ENCODE measurements around the gene TCF7L1.
A peak's percentile ranks its signal among the peaks of the same experiment; 100 is the strongest.
"Not testable (repeated sequence)": the region's sequence is repeated elsewhere in the genome, so short reads cannot be mapped to it uniquely, and the experiment has no call there.

The TCF7L1 gene

GRCh38 chr2:85334928-85335327 lies 201.7 kb downstream of the TCF7L1 start:
- TF ChIP-seq ZNF274 (IDR thresholded peaks at IDR 0.05; ENCODE audit: low read depth, low read length) = no peak

GRCh38 chr2:85340034-85340892 lies 207.1 kb downstream of the TCF7L1 start:
- TF ChIP-seq ZNF274 (IDR thresholded peaks at IDR 0.05; ENCODE audit: low read depth, low read length) = no peak
- no peak overlapping the region for H3K4me3 ChIP-seq (ENCODE audit: low read length)

More at GRCh38 chr2:85334928-85335327, 201.7 kb downstream of the TCF7L1 start:
- no peak overlapping the region for H3K4me3 ChIP-seq (ENCODE audit: low read length)

- TF ChIP-seq ZNF274 (IDR thresholded peaks at IDR 0.05; ENCODE audit: low read depth, low read length) = no peak
- H3K4me3 ChIP-seq (ENCODE audit: low read length) = no peak overlapping the region
Measured at GRCh38 chr2:85341269-85342029, 208.3 kb downstream of the TCF7L1 start.

GRCh38 chr2:85342156-85342555 lies 209.0 kb downstream of the TCF7L1 start:
- H3K4me3 ChIP-seq (ENCODE audit: low read length) = no peak overlapping the region
- TF ChIP-seq ZNF274 (IDR thresholded peaks at IDR 0.05; ENCODE audit: low read depth, low read length) = no peak

DNA sequence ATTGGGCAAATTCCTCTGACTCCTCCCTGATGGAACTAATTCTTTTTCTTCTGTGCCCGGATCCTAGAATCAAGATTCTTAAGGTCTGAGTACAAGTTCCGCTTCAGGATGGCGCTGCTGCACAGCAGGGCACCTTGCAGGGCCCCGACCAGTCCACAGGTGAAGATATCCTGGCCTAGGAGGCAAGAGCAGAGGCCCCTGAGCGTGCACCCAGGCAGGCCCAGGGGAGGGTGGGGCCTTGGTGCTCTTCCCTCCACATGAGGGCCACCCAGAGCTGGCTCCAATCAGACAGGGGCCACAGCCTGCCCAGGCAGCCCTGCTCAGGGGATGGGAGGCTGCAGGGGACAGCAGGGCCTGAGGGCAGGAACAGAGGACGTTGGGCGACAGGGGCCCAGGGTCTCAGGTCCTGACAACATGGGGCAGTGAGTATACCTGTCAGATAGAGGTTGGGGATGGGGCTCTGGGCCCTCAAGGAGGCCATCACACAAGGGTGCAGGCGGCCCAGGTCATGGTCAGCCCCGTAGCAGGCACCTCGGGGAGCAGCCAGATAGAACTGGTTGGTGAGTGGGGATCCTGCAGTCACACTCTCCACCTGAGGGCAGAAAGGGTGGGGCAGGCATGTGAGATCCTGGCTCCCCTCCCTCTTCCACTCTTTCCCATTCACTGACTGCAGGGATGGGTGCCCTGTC lies 210.2 kb downstream of the TCF7L1 start:
- H3K4me3 ChIP-seq (ENCODE audit: low read length) = not testable (repeated sequence)

DNA sequence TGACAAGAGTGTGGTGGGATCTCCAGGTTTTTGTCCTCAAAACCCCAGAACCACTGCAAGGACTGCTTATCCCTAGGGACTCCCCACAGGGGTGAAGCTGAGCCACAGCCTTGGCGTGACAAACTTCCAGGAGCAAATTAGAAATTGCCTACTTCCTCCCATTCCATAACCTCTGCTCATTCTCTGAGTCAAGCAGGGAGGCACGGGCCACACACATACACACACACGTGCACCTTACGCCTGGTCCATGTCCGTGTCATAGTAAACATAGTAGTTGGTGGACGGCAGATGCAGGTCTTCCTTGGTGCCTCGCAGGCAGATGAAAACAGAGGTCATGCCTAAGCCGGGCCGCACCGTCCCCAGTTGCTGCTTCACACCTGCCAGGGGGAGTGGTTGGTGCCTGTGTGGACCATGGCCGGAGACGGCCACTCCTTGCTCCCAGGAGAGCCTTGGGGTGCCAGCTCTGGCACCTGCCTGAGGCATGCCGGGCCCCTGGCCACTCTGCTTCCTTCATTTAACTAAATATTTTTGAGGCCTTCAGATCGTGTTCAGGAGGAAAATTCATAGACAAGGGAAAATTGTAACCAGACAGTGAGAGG lies 211.3 kb downstream of the TCF7L1 start:
- no peak for TF ChIP-seq ZNF274 (IDR thresholded peaks at IDR 0.05; ENCODE audit: low read depth, low read length)
- H3K4me3 ChIP-seq (ENCODE audit: low read length) = no peak overlapping the region

DNA sequence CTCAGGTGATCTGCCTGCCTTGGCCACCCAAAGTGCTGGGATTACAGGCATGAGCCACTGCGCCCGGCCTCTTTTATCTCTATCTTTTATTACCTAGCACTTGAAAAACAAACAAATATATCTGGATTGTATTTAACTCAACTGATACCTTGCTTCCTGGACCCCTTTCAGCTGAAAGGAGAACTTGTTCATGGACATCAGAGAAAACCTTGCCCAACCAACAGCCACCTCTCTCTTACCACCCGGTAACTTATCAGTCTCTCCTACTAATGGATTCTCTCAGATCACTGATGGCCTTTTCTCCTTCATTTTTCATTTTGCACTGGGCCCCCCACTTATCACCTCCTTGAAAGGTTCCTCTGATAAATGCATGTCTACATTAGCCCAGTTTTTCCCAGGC lies 214.4 kb downstream of the TCF7L1 start:
- TF ChIP-seq ZNF274 (IDR thresholded peaks at IDR 0.05; ENCODE audit: low read depth, low read length) = no peak

GRCh38 chr2:85353876-85354285 lies 220.7 kb downstream of the TCF7L1 start:
- peak overlapping the region; percentile 90 for H3K4me3 ChIP-seq (ENCODE audit: low read length)
- TF ChIP-seq ZNF274 (IDR thresholded peaks at IDR 0.05; ENCODE audit: low read depth, low read length) = no peak

More for the DNA sequence above, 214.4 kb downstream of the TCF7L1 start:
- H3K4me3 ChIP-seq (ENCODE audit: low read length) = no peak overlapping the region

- no peak for TF ChIP-seq ZNF274 (IDR thresholded peaks at IDR 0.05; ENCODE audit: low read depth, low read length)
- H3K4me3 ChIP-seq (ENCODE audit: low read length) = peak within 1 kb of the TSS; percentile 90
Measured at GRCh38 chr2:85354286-85355072, 221.3 kb downstream of the TCF7L1 start, which contains the start of the genes ELMOD3 and RETSAT. ELMOD3 (plus strand) TSS chr2:85354769; CDS start chr2:85357199, 2,430 bp downstream. RETSAT (minus strand) TSS chr2:85354528; CDS start chr2:85354507, 21 bp downstream.

DNA sequence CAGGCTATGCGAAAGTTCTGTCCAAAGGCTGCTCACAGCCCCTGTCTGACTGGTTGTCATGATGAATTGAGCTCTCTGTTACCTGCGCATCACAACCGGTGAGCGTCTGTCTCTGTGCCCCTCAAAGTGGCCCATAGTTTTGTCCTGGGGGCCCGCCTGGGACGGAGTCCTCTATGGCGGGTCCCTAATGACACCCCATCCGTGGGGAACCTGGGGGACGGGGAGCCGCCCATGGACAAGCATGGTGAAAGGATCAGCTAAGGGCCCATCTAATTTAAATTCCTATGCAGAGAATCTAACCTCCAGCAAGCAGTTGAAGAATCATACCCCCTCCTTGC lies 221.8 kb downstream of the TCF7L1 start:
- peak overlapping the region; percentile 79 for H3K4me3 ChIP-seq (ENCODE audit: low read length)
- no peak for TF ChIP-seq ZNF274 (IDR thresholded peaks at IDR 0.05; ENCODE audit: low read depth, low read length)

DNA sequence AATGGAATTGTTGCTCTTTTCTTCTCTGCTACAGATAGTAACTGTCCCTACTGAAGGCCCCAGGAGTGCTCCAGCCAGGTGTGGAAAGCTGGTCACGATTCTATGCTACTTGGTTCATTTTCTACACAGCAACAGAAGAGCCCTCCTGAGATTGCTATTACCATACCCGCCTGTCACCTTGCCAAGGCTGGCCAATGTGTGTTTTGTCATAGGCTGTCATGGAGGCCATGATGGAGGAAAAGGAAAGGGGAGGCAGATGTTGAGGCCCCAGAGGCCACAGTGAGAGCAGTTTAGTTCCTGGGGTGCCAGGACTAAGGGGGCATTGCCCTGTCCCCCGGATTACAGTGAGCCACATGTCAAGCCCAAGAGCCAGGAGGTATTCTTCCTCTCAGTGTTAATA lies 222.3 kb downstream of the TCF7L1 start:
- TF ChIP-seq ZNF274 (IDR thresholded peaks at IDR 0.05; ENCODE audit: low read depth, low read length) = no peak
- peak overlapping the region; percentile 79 for H3K4me3 ChIP-seq (ENCODE audit: low read length)

- TF ChIP-seq ZNF274 (IDR thresholded peaks at IDR 0.05; ENCODE audit: low read depth, low read length) = no peak
- no peak overlapping the region for H3K4me3 ChIP-seq (ENCODE audit: low read length)
Measured at GRCh38 chr2:85356186-85356585, 223.0 kb downstream of the TCF7L1 start.

GRCh38 chr2:85357736-85358135 lies 224.5 kb downstream of the TCF7L1 start:
- no peak for TF ChIP-seq ZNF274 (IDR thresholded peaks at IDR 0.05; ENCODE audit: low read depth, low read length)
- no peak overlapping the region for H3K4me3 ChIP-seq (ENCODE audit: low read length)

Data from GM08714 (cell line).